Stimulated activated CD8-positive, alpha-beta memory T cell treated with anti-CD3 and anti-CD28 coated beads, Interleukin-2, amount 100 ng/mL, for 48 hours (primary cell): Measurements from ENCODE around the gene APOBEC3F.
A peak's percentile ranks its signal among the peaks of the same experiment; 100 is the strongest.
"Not testable (repeated sequence)": the region's sequence is repeated elsewhere in the genome, so short reads cannot be mapped to it uniquely, and the experiment has no call there.

Source experiments
- DNase-seq, 2 donors: peaks; one replicate each; pipeline ENCODE4 v3.0.0-alpha.2; 2020; ENCODE audit warnings: low read depth in 2 of 2

Gene APOBEC3F

GRCh38 chr22:39073981-39074380 lies 33.3 kb downstream of the APOBEC3F start:
- no peak for DNase-seq

GRCh38 chr22:39076155-39077025 lies 35.7 kb downstream of the APOBEC3F start:
- DNase-seq, result not testable (repeated sequence)

GRCh38 chr22:39077026-39077840 lies 36.6 kb downstream of the APOBEC3F start, which contains the start of gene APOBEC3G:
Gene APOBEC3G (plus strand): TSS chr22:39077275. CDS start chr22:39077362, 87 bp downstream.
- peak in 1 of 2 donors; percentile 40 for DNase-seq

GRCh38 chr22:39077912-39078311 lies 37.2 kb downstream of the APOBEC3F start:
- DNase-seq, result not testable (repeated sequence)

- no peak for DNase-seq
Observed at GRCh38 chr22:39078329-39078728, 37.7 kb downstream of the APOBEC3F start.

GRCh38 chr22:39079054-39079637 lies 38.5 kb downstream of the APOBEC3F start:
- DNase-seq, result not testable (repeated sequence)

- no peak for DNase-seq
Observed at GRCh38 chr22:39080052-39080762, 39.5 kb downstream of the APOBEC3F start.

GRCh38 chr22:39081016-39081415 lies 40.4 kb downstream of the APOBEC3F start:
- no peak for DNase-seq

- no peak for DNase-seq
Observed at GRCh38 chr22:39081598-39081997, 40.9 kb downstream of the APOBEC3F start.

GRCh38 chr22:39083212-39084165 lies 42.8 kb downstream of the APOBEC3F start:
- no peak for DNase-seq

- DNase-seq, result no peak
Observed at GRCh38 chr22:39084666-39085065, 44.0 kb downstream of the APOBEC3F start.

- no peak for DNase-seq
Observed at GRCh38 chr22:39087098-39087497, 46.4 kb downstream of the APOBEC3F start.

GRCh38 chr22:39087881-39088684 lies 47.4 kb downstream of the APOBEC3F start:
- no peak for DNase-seq

- no peak for DNase-seq
Observed at GRCh38 chr22:39088685-39089032, 48.0 kb downstream of the APOBEC3F start.

GRCh38 chr22:39089928-39090327 lies 49.3 kb downstream of the APOBEC3F start:
- DNase-seq, result no peak

- peak; percentile 73 to 85 for DNase-seq
Observed at GRCh38 chr22:39090426-39091064, 49.9 kb downstream of the APOBEC3F start.

GRCh38 chr22:39091126-39092081 lies 50.7 kb downstream of the APOBEC3F start:
- no peak for DNase-seq
